Measurements from ENCODE around the gene TDRD12. TPM values are rescaled to one million over a fixed set of nuclear protein-coding genes. Genes with fewer than 3 reads are reported as not detected.
"Not testable (repeated sequence)": the region's sequence is repeated elsewhere in the genome, so short reads cannot be mapped to it uniquely, and the experiment has no call there.

The TDRD12 gene
- polyA plus RNA-seq, 1 donor, result 0.63 TPM

DNA sequence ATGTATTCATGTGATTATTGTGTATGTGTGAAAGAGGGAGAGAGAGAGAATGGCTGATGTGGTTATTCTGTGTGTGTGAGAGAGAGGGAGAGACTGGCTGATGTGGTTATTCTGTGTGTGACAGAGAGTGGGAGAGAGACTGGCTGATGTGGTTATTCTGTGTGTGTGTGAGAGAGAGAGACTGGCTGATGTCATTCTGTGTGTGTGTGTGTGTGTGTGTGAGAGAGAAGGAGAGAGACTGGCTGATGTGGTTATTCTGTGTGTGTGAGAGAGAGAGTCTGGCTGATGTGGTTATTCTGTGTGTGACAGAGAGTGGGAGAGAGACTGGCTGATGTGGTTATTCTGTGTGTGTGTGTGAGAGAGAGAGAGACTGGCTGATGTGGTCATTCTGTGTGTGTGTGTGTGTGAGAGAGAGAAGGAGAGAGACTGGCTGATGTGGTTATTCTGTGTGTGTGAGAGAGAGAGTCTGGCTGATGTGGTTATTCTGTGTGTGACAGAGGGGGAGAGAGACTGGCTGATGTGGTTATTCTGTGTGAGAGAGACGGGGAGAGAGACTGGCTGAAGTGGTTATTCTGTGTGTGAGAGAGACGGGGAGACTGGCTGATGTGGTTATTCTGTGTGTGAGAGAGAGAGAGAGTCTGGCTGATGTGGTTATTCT, 26.2 kb downstream of the TDRD12 start:
- DNase-seq (ENCODE audit: low read depth), result not testable (repeated sequence)

GRCh38 chr19:32746631-32747196, 27.1 kb downstream of the TDRD12 start:
- not testable (repeated sequence) for DNase-seq (ENCODE audit: low read depth)

DNA sequence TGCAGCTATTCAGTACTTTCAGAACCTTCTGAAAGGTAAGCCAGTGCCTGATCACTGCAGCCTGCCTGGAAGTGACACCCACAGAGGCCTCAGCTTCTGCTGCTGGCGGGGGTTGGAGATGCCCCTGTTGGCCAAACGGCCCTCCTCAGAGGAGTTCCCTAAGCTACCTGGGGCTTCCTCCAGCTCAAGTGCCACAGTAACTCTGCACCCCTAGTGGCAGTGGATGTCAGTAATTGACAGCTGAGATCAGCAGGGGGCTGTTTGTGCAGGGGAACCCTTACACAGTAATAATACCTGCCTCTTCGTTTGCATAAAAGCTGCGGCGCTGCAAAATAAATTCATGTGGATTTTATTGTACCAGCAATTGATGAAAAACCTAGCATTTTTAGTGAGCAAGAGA, 28.9 kb downstream of the TDRD12 start:
- DNase-seq (ENCODE audit: low read depth), result no peak

GRCh38 chr19:32748948-32749347, 29.4 kb downstream of the TDRD12 start:
- DNase-seq (ENCODE audit: low read depth), result no peak

- DNase-seq (ENCODE audit: low read depth), result no peak
These were observed 29.8 kb downstream of the TDRD12 start for GRCh38 chr19:32749361-32749760.

DNA sequence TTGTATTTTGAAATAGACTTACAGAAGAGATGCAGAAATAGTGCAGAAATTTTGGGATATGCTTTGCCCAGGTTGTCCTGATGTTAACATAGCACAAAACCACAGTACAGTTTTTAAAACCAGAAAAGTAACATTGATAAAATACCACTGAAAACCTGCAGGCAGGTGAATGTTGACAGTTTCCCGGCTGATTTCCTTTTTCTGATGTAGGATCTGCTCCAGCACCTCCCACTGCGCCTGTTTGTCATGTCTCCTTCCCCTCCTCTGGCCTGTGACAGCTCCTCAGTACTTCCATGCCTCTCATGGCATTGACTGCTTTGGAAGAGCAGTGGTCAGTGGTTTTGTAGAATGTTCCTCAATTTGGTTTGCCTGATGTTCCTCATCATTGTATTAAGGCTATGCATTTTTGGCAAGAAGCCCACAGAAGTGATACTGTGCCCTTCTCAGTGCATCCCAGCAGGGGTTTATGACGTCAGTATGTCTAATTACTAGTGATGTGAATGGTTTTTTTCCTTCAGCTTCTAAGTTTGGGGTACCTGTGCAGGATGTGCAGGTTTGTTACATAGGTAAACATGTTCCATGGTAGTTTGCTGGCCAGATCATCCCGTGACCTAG, 31.0 kb downstream of the TDRD12 start:
- no peak for DNase-seq (ENCODE audit: low read depth)

- no peak for DNase-seq (ENCODE audit: low read depth)
These were observed 31.5 kb downstream of the TDRD12 start for GRCh38 chr19:32751066-32751465.

DNA sequence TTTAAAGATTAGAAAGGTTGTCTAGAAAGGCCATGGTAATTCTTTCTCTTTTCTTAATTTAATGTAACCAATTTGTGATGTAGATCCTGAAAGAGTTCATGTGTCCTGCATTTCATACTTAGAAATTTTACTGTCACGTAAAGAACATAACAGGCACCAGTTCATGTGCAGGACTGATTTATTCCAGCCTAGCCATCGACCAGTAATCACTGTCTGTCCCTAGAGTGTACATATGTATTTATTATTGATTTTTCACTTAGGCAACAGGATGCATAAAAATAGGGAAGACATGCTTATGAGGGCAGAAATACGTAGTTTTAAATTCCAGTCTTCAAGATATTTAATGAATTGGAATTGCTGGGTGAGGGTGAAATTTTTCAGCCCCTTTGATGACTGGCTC, 37.6 kb downstream of the TDRD12 start:
- no peak for DNase-seq (ENCODE audit: low read depth)

- not testable (repeated sequence) for DNase-seq (ENCODE audit: low read depth)
These were observed 45.8 kb downstream of the TDRD12 start for GRCh38 chr19:32765365-32765764.

GRCh38 chr19:32767951-32768679, 48.5 kb downstream of the TDRD12 start:
- DNase-seq (ENCODE audit: low read depth), result no peak

DNA sequence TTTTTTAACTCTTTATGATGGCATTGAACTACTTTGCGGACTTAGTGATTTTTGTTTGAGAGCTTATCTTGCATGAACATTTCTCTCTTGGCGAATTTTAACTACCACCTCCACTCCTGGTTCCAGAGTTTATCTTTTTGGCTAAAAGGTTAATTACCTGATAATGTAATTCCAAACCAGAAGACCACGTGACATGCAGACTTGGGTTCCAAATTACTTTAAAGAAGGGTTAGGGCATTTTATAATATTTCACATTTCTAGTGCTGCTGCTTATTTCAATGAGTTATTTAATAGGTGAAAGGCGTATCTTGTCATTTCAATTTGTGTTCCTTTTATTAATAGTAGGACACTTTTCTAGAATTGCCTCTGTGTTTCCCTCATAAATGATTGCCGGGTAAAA, 52.0 kb downstream of the TDRD12 start:
- no peak for DNase-seq (ENCODE audit: low read depth)

GRCh38 chr19:32773126-32773525, 53.6 kb downstream of the TDRD12 start:
- no peak for DNase-seq (ENCODE audit: low read depth)

DNA sequence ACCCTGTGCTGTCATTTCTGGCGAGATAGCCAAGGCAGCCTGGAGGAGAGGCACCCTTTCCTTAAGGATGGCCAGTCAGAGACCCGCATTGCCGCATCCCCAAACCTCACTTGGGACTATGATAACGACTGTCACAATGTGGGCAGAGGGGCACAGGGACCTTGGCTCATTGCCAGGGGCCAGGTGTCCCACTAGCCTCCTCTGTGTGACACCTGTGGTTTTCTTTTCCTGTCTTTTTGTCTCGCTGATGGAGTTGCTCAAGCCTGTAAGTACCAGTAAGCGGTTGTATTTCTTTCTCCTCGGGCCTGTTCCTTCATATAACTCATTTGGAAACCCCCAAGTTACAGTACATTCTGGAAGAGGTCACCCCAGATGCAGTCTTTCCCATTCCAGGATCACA, 59.5 kb downstream of the TDRD12 start:
- no peak for DNase-seq (ENCODE audit: low read depth)

DNA sequence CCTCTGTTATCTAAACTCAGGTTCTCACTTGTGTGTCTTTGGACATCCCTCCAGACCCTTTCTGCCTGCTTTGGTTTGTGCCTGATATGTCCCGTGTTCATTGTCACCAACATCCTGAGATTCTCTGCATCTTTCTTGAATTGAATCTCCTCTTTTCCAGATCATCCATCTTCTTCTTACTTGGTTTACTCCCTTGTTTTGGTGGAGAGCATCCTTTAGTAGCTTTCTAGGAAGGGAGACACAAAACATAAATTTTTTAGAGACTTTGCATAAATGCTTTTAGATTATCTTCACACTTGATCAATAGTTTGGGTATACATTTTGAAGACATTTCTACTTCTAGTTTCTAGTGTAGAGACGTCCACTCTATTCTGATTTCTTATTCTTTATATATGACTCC, 61.7 kb downstream of the TDRD12 start:
- DNase-seq (ENCODE audit: low read depth), result no peak

DNA sequence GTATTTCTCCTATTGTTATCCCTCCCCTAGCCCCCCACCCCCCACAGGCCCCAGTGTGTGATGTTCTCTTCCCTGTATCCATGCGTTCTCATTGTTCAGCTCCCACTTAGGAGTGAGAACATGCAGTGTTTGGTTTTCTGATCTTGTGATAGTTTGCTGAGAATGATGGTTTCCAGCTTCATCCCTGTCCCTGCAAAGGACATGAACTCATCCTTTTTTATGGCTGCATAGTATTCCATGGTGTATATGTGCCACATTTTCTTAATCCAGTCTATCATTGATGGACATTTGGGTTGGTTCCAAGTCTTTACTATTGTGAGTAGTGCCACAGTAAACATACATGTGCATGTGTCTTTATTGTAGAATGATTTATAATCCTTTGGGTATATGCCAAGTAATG, 62.5 kb downstream of the TDRD12 start:
- not testable (repeated sequence) for DNase-seq (ENCODE audit: low read depth)

DNA sequence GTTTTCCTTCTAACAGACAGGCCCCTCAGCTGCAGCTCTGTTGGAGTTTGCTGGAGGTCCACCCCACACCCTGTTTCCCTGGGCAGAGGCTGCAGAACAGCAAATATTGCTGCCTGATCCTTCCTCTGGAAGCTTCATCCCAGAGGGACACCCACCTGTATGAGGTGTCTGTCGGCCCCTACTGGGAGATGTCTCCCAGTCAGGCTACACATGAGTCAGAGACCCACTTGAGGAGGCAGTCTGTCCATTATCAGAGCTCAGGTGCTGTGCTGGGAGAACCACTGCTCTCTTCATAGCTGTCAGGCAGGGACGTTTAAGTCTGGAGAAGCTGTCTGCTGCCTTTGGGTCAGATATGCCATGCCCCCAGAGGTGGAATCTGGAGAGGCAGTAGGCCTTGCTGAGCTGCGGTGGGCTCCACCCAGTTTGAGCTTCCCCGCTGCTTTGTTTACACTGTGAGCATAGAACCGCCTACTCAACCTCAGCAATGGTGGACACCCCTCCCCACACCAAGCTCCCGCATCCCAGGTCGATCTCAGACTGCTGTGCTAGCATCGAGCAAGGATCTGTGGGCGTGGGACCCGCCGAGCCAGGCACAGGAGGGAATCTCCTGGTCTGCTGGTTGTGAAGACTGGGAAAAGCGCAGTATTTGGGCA, 67.7 kb downstream of the TDRD12 start:
- DNase-seq (ENCODE audit: low read depth), result not testable (repeated sequence)

DNA sequence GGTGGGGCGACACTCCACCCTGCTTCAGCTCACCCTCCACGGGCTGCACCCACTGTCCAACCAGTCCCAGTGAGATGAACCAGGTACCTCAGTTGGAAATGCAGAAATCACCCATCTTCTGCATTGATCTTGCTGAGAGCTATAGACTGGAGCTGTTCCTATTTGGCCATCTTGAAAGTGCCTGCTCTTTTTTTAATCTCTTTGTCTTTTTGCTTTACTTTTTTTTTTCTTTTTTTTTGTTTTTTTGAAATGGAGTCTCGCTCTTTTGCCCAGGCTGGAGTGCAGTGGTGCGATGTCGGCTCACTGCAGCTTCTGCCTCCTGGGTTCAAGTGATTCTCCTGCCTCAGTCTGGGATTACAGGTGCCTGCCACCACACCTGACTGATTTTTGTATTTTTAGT, 68.3 kb downstream of the TDRD12 start:
- not testable (repeated sequence) for DNase-seq (ENCODE audit: low read depth)

GRCh38 chr19:32789429-32789828, 69.9 kb downstream of the TDRD12 start:
- no peak for DNase-seq (ENCODE audit: low read depth)

- no peak for DNase-seq (ENCODE audit: low read depth)
These were observed 78.6 kb downstream of the TDRD12 start for GRCh38 chr19:32798201-32798600.

DNA sequence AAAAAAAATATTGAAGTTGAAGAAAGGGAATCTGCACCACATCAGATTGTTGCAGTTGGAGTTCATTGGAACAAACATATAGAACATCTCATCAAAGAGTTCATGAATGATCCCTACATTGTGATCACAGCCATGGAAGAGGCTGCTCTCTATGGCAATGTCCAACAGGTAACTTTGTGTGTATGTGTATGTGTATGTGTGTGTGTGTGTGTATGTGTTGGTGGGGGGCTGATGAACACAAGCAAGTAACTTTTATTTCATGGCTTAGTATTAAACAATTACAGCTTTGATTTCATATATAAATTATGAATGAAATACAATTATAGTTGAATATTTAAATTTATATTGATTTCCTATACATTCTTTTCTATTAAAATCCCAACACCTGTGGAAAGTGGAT, 80.6 kb downstream of the TDRD12 start:
- no peak for DNase-seq (ENCODE audit: low read depth)

GRCh38 chr19:32800754-32801153, 81.2 kb downstream of the TDRD12 start:
- no peak for DNase-seq (ENCODE audit: low read depth)

DNA sequence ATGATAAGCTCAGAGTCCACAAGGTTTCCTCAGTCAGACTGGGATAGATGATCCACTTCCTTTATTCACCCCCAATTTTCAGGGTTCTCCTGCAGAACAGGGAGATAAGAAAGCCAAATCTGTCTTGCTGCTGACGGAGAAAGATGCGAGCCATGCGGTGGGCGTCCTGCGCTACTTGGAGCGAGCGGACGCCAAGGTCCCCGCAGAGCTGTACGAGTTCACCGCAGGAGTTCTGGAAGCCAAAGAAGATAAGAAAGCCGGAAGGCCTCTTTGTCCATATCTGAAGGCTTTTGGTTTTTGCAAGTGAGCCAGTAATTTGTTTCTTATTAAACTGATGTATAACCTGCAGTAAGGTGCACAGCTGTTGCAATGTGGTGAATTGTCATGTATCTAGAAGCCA, 83.3 kb downstream of the TDRD12 start:
- DNase-seq (ENCODE audit: low read depth), result no peak

Data from forelimb muscle (tissue), 1 donor.